Measurements from ENCODE around the gene CTRL.

Gene CTRL

DNA sequence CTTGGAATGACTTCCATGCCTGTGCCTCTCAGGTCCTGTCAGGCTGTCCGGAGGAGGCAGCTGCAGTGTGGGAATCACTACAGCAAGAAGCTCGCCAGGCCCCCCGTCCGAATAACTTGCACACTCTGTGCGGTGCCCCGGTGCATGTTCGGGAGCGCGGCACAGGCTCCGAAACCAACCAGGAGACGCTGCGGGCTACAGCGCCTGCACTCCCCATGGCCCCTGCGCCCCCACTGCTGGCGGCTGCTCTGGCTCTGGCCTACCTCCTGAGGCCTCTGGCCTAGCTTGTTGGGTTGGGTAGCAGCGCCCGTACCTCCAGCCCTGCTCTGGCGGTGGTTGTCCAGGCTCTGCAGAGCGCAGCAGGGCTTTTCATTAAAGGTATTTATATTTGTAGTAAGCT is 45.7 kb downstream of the CTRL start:
- DNase-seq: no peak

- no peak for DNase-seq
These were observed 46.1 kb downstream of the CTRL start for GRCh38 chr16:67885545-67885944.

GRCh38 chr16:67884684-67885083 is 47.0 kb downstream of the CTRL start, which contains the start of gene NRN1L:
Gene NRN1L, plus strand, starts transcription at chr16:67884885. Its CDS starts 19 bp downstream, at chr16:67884904.
- no peak for DNase-seq

DNA sequence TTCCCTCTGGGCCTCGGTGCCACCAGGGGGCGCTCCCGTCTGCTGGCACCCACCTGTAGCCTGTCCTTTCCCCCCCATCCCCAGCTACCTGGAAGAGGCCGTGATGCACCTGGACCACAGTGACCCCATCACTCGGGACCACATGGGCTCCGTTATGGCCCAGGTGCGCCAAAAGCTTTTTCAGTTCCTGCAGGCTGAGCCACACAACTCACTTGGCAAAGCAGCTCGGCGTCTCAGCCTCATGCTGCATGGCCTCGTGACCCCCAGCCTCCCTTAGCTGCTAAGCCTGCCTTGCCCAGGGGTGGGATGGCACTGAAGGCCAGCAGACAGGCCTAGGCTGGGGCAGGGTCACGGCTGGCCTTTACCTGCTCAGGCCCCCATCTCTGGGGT is 47.8 kb downstream of the CTRL start:
- DNase-seq: peak; percentile 72

GRCh38 chr16:67883146-67883871 is 48.4 kb downstream of the CTRL start:
- no peak for DNase-seq

DNA sequence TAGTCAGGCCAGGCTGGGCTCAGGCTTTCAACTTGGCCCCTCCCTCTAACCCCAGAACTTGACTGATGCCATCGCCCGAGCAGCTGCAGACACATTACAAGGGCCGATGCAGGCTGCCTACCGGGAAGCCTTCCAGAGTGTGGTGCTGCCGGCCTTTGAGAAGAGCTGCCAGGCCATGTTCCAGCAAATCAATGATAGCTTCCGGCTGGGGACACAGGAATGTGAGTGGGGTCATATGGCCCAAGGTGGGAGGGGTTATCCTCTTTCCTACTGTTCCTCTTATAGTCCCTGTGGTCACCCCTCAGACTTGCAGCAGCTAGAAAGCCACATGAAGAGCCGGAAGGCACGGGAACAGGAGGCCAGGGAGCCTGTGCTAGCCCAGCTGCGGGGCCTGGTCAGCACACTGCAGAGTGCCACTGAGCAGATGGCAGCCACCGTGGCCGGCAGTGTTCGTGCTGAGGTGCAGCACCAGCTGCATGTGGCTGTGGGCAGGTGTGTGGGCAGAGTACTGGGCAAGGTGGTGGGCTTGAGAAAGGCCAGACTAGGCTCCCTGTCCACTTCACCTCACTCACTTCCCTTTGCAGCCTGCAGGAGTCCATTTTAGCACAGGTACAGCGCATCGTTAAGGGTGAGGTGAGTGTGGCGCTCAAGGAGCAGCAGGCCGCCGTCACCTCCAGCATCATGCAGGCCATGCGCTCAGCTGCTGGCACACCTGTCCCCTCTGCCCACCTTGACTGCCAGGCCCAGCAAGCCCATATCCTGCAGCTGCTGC is 49.1 kb downstream of the CTRL start:
- DNase-seq: no peak

- no peak for DNase-seq
These were observed 50.0 kb downstream of the CTRL start for GRCh38 chr16:67881621-67882161.

DNA sequence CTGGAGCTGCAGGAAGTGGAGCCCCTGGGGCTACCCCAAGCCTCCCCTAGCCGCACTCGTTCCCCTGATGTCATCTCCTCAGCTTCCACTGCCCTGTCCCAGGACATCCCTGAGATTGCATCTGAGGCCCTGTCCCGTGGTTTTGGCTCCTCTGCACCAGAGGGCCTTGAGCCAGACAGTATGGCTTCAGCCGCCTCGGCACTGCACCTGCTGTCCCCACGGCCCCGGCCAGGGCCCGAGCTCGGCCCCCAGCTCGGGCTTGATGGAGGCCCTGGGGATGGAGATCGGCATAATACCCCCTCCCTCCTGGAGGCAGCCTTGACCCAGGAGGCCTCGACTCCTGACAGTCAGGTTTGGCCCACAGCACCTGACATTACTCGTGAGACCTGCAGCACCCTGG is 51.1 kb downstream of the CTRL start:
- DNase-seq: no peak

DNA sequence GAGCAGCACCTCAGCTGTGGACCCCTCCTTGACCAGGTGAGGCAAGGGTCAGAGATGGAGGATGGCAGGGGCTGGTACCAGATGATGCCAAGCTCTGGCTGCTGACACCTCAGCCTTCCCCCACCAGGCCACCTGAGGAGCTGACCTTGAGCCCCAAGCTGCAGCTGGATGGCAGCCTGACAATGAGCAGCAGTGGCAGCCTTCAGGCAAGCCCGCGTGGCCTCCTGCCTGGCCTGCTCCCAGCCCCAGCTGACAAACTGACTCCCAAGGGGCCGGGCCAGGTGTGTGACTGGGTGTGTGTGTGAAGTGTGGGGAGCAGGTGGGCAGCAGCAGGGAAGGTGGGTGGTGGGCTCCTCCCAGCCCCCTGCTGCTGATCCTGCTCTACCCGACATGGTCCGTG is 51.7 kb downstream of the CTRL start:
- DNase-seq: no peak

All from effector CD4-positive, alpha-beta T cell (primary cell).